CD4-positive, alpha-beta T cell treated with Interferon alpha-2 for 1 hour (primary cell): Measurements from ENCODE around the gene STAG3.
A peak's percentile ranks its signal among the peaks of the same experiment; 100 is the strongest.
"Not testable (repeated sequence)": the region's sequence is repeated elsewhere in the genome, so short reads cannot be mapped to it uniquely, and the experiment has no call there.

ENCODE experiments used
- DNase-seq, 2 donors: peaks; one replicate each; pipeline ENCODE4 v3.0.0-alpha.2; 2020 to 2022

The STAG3 gene

GRCh38 chr7:100177045-100178001 lies at the start of gene STAG3, which contains the start of gene GPC2:
Gene STAG3, plus strand, starts transcription at chr7:100177918. Its CDS starts 2,639 bp downstream, at chr7:100180557.
Gene GPC2, minus strand, starts transcription at chr7:100177381. Its CDS starts 182 bp downstream, at chr7:100177199.
- peak; percentile 98 to 99 for DNase-seq

- no peak for DNase-seq
These were observed 49.1 kb upstream of the STAG3 start for GRCh38 chr7:100128637-100128963.

GRCh38 chr7:100130220-100130607 lies 47.5 kb upstream of the STAG3 start:
- DNase-seq, result not testable (repeated sequence)

GRCh38 chr7:100130608-100131453 lies 46.9 kb upstream of the STAG3 start:
- DNase-seq, result peak; percentile 80 to 84

GRCh38 chr7:100132126-100132525 lies 45.6 kb upstream of the STAG3 start:
- DNase-seq, result no peak

- DNase-seq, result peak; percentile 73 to 79
These were observed 45.0 kb upstream of the STAG3 start for GRCh38 chr7:100132697-100133151.

- no peak for DNase-seq
These were observed 39.6 kb upstream of the STAG3 start for GRCh38 chr7:100137851-100138760.

- DNase-seq, result no peak
These were observed 36.2 kb upstream of the STAG3 start for GRCh38 chr7:100141555-100141949.

- DNase-seq, result no peak
These were observed 35.3 kb upstream of the STAG3 start for GRCh38 chr7:100142461-100142860.

- not testable (repeated sequence) for DNase-seq
These were observed 31.4 kb upstream of the STAG3 start for GRCh38 chr7:100146350-100146749.

- DNase-seq, result no peak
These were observed 30.4 kb upstream of the STAG3 start for GRCh38 chr7:100147278-100147677.

- DNase-seq, result no peak
These were observed 29.5 kb upstream of the STAG3 start for GRCh38 chr7:100148225-100148558.

GRCh38 chr7:100148559-100149328 lies 29.0 kb upstream of the STAG3 start, which contains the start of gene LAMTOR4:
Gene LAMTOR4, plus strand, starts transcription at chr7:100148918. Its CDS starts 55 bp downstream, at chr7:100148973.
- peak; percentile 99 for DNase-seq

- no peak for DNase-seq
These were observed 25.3 kb upstream of the STAG3 start for GRCh38 chr7:100152404-100152803.

- DNase-seq, result no peak
These were observed 24.6 kb upstream of the STAG3 start for GRCh38 chr7:100152937-100153666.

GRCh38 chr7:100153708-100154535 lies 23.8 kb upstream of the STAG3 start:
- DNase-seq, result no peak

- DNase-seq, result no peak
These were observed 22.8 kb upstream of the STAG3 start for GRCh38 chr7:100154651-100155491.

GRCh38 chr7:100155553-100156317 lies 22.0 kb upstream of the STAG3 start:
- DNase-seq, result no peak
